ENCODE data around the gene RALGAPA2.

Gene RALGAPA2

DNA sequence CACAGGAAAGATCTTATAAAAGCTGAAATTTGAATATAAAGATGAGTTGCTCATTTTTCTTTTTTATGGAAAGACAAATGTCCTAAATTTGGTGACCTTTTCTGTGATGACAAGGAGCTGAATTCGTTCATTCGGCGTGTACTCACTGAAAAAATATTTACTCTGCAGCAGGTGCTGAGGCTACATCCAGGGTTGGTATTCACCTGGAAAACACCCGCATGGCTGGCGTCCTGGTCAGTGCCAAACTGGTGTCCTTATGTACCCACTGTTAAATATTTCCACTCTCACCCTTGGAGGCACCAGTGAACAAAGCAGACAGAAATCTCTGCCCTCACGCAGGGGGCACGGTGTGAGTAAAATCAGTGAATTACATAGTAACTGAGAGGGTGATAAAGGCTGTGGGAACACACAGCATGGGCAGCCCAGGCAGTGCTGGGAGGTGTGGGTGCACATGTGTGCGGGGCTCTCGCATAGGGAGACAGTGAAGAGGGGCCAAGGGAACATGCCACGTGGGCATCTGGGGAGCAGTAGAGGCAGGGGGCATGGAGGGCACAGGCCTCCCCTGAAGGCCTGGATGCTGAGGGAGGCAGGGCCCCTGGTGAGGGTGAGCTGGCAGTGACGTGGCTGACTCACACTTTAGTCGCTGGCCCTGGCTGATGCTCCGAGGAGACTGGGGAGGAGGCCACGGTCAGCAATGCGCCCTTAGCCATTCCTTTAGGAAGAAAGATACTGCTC is 254.9 kb downstream of the RALGAPA2 start:
- TF ChIP-seq GATA1 (IDR thresholded peaks at IDR 0.05; ENCODE audit: low read depth, low read length): no peak
- TF ChIP-seq POLR2A (IDR thresholded peaks at IDR 0.05; ENCODE audit: low read length): no peak
- no peak for DNase-seq

GRCh38 chr20:20456741-20457140 is 255.7 kb downstream of the RALGAPA2 start:
- TF ChIP-seq GATA1 (IDR thresholded peaks at IDR 0.05; ENCODE audit: low read depth, low read length): no peak
- no peak for TF ChIP-seq POLR2A (IDR thresholded peaks at IDR 0.05; ENCODE audit: low read length)
- no peak for DNase-seq

GRCh38 chr20:20455926-20456325 is 256.5 kb downstream of the RALGAPA2 start:
- TF ChIP-seq POLR2A (IDR thresholded peaks at IDR 0.05; ENCODE audit: low read length) (no peak), GATA1 (IDR thresholded peaks at IDR 0.05; ENCODE audit: low read depth, low read length) (no peak)
- DNase-seq: no peak

- DNase-seq: no peak
- TF ChIP-seq GATA1 (IDR thresholded peaks at IDR 0.05; ENCODE audit: low read depth, low read length) (no peak), POLR2A (IDR thresholded peaks at IDR 0.05; ENCODE audit: low read length) (no peak)
These were observed 257.4 kb downstream of the RALGAPA2 start for GRCh38 chr20:20454850-20455627.

GRCh38 chr20:20454367-20454766 is 258.1 kb downstream of the RALGAPA2 start:
- DNase-seq: no peak
- TF ChIP-seq POLR2A (IDR thresholded peaks at IDR 0.05; ENCODE audit: low read length): no peak
- no peak for TF ChIP-seq GATA1 (IDR thresholded peaks at IDR 0.05; ENCODE audit: low read depth, low read length)

DNA sequence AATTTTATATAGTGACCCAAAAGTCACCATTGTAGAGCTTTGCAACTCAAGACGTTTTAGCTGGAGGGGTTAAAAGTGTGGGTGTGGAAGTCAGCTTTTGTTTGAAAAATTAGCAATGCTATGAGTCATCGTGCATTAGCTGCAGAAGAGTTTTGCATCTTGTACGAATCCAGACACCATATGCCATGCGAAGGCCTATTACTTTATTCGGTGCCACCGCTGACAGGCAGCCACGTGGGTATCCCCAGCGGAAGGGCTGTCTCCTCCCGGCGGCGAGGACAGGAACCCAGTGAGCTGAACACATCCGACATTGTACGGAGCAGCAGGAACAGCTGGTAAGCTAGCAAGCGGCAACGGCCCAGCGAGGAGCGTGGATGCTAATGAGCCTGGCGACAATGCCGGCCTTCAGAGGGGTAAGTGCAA is 260.2 kb downstream of the RALGAPA2 start:
- TF ChIP-seq GATA1 (IDR thresholded peaks at IDR 0.05; ENCODE audit: low read depth, low read length) (no peak), POLR2A (IDR thresholded peaks at IDR 0.05; ENCODE audit: low read length) (no peak)
- no peak for DNase-seq

- no peak for DNase-seq
- TF ChIP-seq POLR2A (IDR thresholded peaks at IDR 0.05; ENCODE audit: low read length) (no peak), GATA1 (IDR thresholded peaks at IDR 0.05; ENCODE audit: low read depth, low read length) (no peak)
These were observed 261.9 kb downstream of the RALGAPA2 start for GRCh38 chr20:20450521-20450920.

DNA sequence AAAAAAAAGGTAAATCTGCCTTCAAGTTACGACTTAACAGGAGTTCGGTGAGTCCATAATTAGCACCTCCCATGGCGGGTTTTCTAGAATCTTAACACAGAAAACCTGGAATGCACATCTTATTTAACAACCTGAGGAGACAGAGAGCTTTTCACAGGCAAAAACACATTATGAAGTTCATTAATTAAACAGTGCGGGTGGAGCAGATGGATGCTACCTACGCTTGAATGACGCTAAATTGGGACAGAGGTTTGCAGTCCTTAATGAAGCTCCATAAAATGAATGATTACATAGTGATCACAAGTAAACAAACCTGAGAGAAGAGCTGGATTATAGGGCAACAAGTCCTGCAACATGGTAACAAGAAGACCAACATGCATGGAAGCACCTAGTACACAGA is 263.6 kb downstream of the RALGAPA2 start:
- TF ChIP-seq POLR2A (IDR thresholded peaks at IDR 0.05; ENCODE audit: low read length): no peak
- TF ChIP-seq GATA1 (IDR thresholded peaks at IDR 0.05; ENCODE audit: low read depth, low read length): no peak

DNA sequence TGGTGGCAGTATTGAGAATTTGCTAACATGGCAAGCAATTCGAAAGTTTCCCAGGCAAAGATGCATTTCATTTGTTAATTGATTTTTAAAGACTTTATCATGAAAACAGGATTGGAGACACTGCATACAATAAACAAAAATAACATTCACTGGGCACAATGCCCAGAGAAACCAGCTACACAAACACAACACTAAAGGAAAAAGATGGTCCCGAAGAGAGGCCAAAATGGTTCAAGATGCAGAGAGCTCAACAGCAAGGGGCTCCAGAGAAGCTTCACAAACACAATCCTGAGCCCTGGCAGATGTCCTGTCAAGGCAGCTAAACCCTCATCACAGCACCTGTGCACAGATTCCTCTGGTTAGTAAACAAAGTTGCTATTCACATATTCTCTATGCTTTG is 265.2 kb downstream of the RALGAPA2 start:
- TF ChIP-seq GATA1 (IDR thresholded peaks at IDR 0.05; ENCODE audit: low read depth, low read length) (no peak), POLR2A (IDR thresholded peaks at IDR 0.05; ENCODE audit: low read length) (no peak)
- no peak for DNase-seq

More for the DNA sequence above, 263.6 kb downstream of the RALGAPA2 start:
- DNase-seq: no peak

DNA sequence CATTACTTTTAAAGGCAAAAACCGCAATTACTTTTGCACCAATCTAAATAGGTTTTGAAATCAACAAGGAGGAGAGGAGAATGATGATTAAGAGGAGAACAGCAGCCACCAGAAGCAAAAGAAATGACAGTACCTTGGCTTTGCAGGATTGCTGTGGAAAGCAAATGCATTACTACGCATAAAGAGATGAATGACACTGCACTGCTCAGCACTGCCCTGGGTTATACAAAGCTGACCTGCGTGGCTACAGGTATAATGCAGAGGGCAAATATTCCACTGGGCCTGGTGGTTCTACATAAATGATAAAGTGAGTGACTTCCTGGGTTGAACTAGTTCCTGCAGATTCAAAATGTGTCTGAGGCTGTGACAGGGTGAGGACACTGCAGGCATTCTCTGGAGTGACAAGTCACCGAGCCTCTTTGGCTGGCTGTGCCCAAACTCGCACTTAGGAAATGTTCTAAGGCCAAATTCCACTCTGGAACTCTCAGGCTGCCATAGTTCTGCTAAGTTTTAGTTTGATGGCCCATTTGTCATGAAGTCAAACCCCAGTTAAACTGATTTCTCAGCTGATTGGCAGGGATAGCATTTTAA is 265.9 kb downstream of the RALGAPA2 start:
- no peak for DNase-seq
- TF ChIP-seq GATA1 (IDR thresholded peaks at IDR 0.05; ENCODE audit: low read depth, low read length) (no peak), POLR2A (IDR thresholded peaks at IDR 0.05; ENCODE audit: low read length) (no peak)

DNA sequence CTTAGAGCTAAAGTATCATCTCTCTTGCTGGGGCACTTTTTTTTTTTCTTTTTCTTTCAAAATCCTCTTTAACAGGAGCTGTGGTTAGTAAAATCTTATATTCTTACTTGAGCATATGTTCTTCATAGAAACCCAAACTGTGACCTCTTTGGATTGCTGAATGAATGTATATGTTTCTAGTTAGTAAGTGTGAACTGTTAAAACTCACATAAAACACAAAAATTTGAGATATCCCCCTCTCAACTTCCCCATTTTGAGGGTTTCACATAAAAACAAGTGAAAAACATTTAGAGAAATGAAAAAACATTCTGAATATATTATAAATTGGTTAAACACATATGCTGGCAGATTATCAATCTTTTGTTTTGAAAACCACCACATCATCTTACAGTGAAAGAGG is 266.4 kb downstream of the RALGAPA2 start:
- TF ChIP-seq GATA1 (IDR thresholded peaks at IDR 0.05; ENCODE audit: low read depth, low read length): no peak
- no peak for TF ChIP-seq POLR2A (IDR thresholded peaks at IDR 0.05; ENCODE audit: low read length)
- DNase-seq: no peak

- DNase-seq: no peak
- TF ChIP-seq GATA1 (IDR thresholded peaks at IDR 0.05; ENCODE audit: low read depth, low read length) (no peak), POLR2A (IDR thresholded peaks at IDR 0.05; ENCODE audit: low read length) (no peak)
These were observed 268.9 kb downstream of the RALGAPA2 start for GRCh38 chr20:20443504-20443903.

- DNase-seq: peak; percentile 2 to 50
- TF ChIP-seq GATA1 (IDR thresholded peaks at IDR 0.05; ENCODE audit: low read depth, low read length) (no peak), POLR2A (IDR thresholded peaks at IDR 0.05; ENCODE audit: low read length) (no peak)
These were observed 270.0 kb downstream of the RALGAPA2 start for GRCh38 chr20:20442466-20442865.

GRCh38 chr20:20440886-20441658 is 271.4 kb downstream of the RALGAPA2 start:
- peak in 1 of 2 experiments; percentile 6 for DNase-seq

More at GRCh38 chr20:20440886-20441658, 271.4 kb downstream of the RALGAPA2 start:
- TF ChIP-seq GATA1 (IDR thresholded peaks at IDR 0.05; ENCODE audit: low read depth, low read length) (no peak), POLR2A (IDR thresholded peaks at IDR 0.05; ENCODE audit: low read length) (no peak)
